SIG-M5 (cell line): ENCODE measurements around the gene GKN2.
"Not testable (repeated sequence)": the region's sequence is repeated elsewhere in the genome, so short reads cannot be mapped to it uniquely, and the experiment has no call there.

Source experiments
- DNase-seq: peaks from one replicate; lab custom pipeline; 2025; lab: John Stamatoyannopoulos, UW

GKN2 gene

DNA sequence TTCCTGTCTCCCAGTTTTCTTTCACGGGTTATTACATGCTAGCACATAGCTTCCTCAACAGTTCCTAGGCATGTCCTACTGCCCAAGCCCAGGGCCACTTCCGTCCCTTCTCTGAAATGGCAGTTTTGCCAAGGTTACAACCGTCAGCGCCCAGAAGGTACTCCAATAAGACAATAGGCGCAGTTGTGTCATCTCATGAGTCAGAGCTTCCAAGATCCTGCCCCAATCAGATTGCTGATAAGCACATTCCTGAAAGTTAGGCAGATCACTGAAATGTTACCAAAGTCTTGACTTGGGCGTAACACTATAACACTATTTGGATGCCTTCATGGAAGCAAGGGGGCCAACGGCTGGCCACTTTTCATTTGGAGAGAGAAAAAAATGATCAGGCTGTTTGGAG is 34.2 kb downstream of the GKN2 start:
- DNase-seq, result no peak

DNA sequence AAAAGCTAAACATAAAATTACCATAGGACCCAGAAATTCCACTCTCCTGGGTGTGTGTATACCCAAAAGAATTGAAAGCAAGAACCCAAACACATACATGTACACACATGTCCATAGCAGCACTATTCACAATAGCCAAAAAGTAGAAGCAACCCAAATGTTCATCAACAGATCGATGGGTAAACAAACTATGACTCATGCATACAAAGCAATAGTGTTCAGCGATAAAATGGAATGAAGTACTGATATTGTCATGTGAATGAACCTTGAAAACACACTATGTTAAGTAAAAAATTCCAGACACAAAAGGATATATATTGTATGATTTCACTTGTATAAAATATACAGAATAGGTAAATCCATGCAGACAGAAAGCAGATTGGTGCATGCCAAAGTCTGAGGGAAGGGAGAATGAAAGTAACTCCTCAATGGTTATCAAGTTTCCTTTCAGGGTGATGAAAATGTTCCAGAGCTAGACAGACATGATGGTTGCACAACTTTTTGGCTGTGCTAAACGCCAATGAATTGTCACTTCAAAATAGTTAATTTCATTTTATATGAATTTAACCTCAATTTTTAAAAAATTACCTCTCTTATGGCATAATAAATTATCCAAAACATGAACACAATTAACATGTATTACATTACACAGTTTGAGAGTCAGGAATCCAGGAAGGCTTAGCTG is 35.5 kb downstream of the GKN2 start:
- no peak for DNase-seq

DNA sequence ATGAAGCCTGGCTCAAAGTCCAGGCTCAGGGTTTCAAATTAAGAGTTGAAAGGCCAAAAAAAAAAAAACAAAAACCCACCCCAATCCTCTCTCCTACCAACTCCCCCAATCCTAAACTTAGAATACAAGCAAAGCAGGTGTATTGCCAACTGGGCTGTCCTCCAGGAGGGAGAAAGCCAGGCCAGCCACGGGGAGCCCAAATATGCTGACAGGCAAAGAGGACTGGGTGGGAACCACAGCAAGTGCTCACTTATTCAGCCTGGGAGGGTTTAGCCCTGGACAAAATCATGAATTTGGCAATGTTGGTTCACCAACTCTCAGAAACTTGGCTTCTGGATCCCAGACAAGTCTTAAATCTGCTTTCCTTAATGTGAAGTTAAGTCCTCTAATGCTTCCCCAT is 36.5 kb downstream of the GKN2 start:
- DNase-seq, result no peak

DNA sequence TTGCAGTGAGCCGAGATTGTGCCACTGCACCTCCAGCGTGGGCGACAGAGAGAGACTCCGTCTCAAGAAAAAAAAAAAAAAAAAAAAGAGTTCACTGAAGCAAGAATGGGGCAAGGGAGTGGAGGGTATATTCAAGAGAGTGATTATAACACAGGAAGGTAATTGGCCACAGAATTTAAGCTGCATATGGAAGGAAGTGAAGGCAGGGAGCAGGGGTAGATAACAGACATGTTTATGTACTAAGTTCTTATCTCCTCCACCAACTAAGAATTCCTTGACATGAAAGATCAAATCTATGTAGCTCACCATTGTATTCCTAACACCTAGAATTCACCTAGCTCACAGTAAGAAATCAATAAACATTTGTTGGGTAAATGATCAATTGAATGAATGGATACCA is 37.3 kb downstream of the GKN2 start:
- DNase-seq, result no peak

GRCh38 chr2:68913359-68913758 is 39.3 kb downstream of the GKN2 start:
- DNase-seq, result no peak

GRCh38 chr2:68912732-68913131 is 40.0 kb downstream of the GKN2 start:
- DNase-seq, result no peak

DNA sequence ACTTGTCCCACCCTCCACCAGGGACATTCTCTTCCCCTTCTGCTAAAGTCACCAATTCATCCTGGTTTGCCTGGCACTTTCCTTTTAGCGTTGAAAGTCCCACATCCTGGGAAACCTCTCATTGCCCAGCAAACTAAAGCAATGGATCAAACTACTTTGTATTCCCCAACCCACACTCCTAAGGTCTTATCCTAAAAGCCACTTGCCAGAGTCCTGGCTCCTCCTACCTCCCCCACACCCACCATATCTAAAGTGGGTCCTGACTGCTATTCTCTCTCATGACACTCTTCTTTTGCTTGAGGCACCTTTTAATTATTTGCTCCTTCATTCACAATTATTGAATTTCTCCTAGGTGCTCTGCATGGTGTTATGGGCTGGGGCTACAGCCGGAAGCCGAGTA is 40.6 kb downstream of the GKN2 start:
- no peak for DNase-seq

GRCh38 chr2:68911709-68912108 is 41.0 kb downstream of the GKN2 start:
- no peak for DNase-seq

DNA sequence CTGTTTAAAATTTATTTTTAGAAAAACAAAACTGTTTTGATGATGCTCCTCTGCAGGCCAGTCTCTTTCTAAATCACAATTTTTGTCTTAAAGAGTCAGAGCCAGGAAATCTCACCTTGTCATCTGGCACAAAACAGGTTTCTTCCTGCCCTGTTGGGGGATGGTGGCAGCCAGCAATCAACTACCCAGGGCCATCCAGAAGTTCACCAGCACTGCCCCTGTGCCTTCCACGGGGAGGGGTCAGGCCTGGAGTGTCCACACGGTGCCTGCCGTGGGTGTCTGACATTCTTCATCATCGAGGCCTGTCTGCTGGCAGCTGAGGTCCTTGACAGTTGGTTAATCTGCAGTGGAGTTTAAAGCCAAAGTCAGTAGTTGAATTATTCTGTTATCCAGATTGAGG is 41.4 kb downstream of the GKN2 start:
- no peak for DNase-seq

DNA sequence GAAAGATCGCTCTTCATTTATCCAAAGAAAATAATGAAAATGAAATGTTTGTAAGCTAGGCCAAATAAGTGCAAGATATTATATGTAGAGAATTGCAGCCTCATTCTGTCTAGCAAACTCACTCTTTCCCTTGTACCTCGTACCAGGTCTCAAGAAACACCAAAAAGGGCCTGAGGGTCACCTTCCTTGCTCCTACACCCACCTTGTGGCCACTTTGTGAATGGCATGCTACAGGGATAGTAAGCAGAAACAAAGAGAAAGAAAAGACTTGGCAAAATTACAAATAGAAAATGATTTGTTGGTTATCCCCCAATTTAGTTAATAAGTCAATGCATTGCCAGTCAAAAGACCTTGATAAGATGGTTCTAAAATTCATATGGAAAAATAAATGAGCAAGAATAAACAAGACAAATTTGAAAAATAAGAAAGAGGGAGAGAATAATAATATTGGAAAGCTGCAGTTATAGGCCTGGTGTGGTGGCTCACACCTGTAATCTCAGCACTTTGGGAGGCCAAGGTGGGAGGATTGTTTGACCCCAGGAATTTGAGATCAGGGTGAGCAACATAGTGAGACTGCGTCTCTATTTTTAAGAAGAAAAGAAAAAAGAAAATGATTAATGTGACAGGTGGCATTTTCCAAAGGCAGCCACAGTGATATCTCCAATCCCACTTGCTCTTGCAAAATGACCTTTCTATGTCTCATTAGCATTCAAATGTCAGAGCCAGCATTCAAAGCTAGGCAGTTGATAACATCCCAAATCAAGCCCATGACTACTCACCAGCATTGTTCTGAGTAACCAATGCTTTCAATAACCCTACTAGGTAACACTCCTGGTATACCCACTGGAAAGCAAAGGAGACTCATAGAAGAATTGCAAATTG is 42.7 kb downstream of the GKN2 start:
- DNase-seq, result no peak

DNA sequence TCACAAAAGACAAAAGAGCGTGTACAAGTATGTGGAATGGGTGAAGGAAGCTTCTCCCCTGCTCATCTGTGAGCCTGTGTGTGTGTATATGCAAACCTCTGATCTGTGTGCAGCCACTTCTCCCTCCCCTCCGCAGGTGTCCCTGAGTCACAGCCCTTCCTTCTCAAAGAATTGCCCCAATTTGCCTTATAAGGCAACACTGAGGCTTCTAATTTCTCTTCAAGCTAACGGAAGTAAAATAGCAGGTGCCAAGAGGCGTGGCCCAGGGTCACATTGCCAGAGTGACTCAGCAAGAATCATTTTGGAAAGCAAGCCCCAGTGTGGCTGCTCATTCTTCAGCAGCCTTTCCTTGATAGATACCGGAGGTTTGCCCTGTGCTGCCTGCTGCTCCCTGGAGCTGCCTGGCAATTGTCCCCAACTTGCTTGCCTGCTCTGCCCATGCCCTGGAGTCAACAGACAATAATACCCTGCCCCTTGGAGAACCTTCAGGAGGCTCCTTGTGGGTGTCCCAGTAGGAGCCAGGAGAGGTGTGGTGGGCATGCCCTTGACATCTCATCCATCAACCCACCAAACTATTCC is 44.2 kb downstream of the GKN2 start:
- peak; percentile 95 for DNase-seq

DNA sequence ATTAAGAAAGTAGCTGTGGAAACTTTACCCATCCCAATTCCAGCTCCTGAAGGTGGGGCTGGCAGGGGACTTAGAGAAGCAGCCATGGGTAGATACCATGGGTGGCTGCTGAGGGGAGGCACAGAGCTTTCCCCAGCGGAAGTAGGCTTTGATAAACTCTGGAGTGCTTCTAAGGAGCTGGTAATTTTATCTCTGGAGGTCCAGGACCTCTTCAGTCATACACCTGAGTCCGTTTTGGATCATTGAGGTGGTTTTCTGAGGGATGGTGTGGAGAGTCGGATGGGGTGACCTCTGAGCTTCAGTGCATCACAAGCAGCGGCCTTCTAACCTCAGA is 44.8 kb downstream of the GKN2 start:
- DNase-seq, result no peak

DNA sequence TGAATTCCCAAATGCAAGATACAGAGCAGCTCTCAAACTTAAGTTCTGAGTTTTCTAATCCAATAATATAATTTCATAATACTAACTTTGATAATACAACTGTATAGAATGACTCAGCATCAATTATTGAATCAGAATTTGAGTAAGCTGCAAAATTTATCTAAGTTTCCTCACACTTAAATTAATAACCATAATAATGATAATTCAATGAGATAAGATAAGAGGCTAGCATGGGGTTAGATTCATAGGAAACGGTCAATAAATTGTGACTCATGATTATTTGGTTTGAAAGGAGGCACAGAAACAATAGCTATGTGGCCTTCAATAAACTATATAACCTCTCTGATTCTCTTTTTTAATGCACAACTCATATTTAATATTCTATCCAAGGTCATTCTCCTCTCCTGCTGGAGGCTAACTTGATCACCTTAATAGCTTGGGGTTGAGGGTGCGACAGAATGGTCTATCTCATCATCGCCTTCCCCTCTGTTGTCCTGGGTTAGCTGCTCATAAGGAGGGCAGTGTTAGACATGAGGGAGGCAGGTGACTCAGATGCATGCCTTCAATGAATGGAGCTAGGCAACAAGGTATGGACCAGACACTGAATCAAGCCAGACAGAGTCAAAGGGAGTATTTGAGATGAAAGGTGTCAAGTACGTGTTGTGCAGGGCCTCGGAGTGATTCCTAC is 45.3 kb downstream of the GKN2 start:
- DNase-seq, result no peak

DNA sequence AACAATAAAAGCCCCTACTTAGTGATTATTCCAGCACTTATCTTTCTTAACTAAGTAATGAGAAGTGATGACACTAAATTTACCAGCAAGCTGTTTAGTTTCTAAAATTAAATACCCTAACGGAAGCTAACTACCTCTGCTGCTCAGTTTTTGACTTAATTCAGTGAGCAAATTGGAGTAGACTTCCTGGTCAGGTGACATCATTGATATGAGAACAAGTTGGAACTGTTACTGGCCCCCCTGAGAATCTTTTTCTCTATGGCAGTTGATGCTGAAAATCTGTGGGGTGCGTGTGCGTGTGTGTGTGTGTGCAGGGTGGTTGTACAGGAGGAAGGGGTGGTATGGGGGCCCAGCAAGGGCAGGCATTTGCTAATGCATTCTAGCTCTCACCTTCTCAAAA is 46.0 kb downstream of the GKN2 start:
- no peak for DNase-seq

DNA sequence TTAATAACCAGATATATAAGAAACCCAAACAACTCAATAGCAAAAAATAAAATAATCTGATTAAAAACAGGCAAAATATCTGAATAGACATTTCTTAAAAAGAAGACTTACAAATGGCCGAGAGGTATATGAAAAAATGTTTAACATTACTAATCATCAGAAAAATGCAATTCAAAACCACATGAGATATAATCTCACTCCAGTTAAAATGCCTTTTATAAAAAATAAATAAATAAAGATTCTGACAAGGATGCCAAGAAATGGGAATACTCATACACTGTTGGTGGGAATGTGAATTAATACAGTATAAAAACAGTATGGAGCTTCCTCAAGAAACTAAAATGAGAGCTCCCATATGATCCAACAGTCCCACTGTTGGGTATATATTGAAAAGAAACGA is 47.6 kb downstream of the GKN2 start:
- DNase-seq, result no peak

- no peak for DNase-seq
Observed at GRCh38 chr2:68901561-68901960, 51.1 kb downstream of the GKN2 start.

DNA sequence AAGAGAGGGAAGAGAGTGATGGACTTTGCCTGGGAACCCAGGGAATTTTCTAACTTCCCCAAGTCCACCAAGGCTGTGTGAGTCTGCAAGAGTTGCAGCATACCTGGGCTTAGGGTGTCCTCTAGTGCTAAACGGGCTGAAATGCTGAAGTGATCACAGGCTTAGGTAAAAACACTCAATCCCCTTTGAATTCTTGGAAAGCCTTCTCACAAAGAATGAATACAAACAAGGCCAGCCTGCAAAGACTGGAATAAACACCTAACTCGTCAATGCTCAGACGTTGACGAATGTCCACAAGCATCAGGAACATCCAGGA is 51.5 kb downstream of the GKN2 start:
- DNase-seq, result no peak

GRCh38 chr2:68900496-68901198 is 52.0 kb downstream of the GKN2 start:
- DNase-seq, result no peak

GRCh38 chr2:68895981-68896380 is 56.7 kb downstream of the GKN2 start:
- not testable (repeated sequence) for DNase-seq
